A204.1 (cell line): ENCODE data around the gene SRRM3.
"Not testable (repeated sequence)": the region's sequence is repeated elsewhere in the genome, so short reads cannot be mapped to it uniquely, and the experiment has no call there.

Experiments
- FAIRE-seq: peaks from 2 replicates; lab custom pipeline; 2012; peaks lifted over from hg19 to GRCh38; lab: Jason Lieb, UNC

Gene SRRM3

GRCh38 chr7:76315364-76315763 is 113.7 kb downstream of the SRRM3 start:
- no peak for FAIRE-seq

DNA sequence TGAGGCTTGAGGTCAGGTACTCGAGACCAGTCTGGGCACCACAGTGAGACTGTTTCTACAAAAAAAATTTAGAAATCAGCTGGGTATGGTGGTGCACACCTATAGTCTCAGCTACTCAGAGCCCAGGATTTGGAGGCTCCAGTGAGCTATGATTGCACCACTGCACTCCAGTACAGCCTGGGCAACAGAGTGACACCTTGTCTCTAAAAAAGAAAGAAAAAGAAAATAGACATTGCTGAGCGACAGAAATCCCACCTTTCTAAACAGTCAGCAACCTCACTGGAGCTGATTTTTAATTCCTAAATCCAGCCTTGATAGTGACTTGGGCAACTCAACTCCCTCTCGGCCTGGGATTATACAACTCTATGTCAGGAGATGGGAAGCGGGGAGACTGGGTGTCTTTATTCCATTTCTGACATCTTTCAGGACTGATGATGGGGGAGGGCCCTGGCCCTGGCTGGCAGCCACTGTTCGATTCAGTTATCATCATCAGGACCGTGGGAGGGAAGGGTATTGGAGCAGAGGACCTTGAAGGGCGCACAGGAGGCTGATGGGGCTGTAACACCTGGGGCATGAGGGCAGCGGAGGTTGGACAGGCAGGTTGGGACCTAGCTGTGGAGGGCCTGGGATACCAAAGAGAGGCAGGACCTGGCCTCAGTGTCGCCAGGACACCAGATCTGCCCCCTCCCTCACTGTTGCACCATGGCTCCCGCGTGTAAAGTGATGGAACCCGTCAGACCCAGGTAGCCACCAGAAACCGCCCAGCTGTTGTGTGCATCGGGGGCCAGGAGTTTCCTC is 115.5 kb downstream of the SRRM3 start:
- FAIRE-seq, result no peak

DNA sequence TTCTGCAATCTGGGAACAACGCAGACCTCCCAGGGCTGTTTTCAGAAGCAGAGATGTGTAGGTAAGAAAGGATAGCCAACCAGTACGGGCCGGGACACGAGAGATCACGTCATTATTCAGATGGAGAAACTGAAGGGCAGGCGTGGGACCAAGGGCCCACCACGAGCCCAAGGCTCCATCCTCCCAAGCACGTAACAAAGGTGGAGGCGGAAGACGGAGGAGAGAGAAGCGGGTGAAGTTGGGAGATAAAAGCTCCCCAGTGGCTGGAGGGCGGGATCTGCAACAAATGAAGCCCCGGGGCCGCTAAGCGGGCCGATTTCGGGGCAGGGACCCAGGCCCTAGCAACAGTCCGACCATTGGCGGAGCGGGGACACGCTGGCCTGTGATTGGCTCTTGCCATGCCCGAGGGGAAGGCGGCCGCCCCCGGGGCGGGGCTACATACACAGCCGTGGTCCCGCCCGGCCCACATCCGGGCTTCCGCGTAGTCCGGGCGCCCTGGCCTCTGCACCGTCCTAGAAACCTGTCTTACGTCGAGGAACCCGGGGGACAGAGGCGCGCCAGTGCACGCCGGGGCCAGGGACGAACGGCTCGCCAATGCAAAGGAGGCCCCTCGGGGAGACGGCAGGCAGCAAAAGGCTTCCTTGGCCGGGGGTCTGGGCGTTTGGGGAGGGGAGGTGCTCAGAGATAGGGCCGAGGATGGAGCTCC is 116.2 kb downstream of the SRRM3 start:
- peak; percentile 73 for FAIRE-seq

- FAIRE-seq, result no peak
Observed at GRCh38 chr7:76318488-76319353, 117.0 kb downstream of the SRRM3 start.

DNA sequence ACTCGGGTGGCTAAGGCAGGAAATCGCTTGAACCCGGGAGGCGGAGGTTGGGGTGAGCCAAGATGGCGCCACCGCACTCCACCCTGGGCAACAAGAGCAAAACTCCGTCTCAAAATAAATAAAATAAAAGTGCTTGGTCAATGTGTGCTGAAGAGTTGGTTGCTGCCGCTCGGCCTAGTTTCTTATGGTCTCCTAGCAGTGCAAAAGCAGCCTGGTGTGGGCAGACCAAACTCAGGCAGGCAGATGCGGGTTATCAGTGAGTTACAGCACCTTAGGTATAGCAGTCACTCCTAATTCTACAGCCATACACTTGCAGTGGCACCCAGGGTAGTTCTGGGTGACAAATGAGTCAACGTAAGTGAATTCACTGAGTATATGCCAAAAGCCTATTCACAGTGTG is 123.4 kb downstream of the SRRM3 start:
- FAIRE-seq, result no peak

DNA sequence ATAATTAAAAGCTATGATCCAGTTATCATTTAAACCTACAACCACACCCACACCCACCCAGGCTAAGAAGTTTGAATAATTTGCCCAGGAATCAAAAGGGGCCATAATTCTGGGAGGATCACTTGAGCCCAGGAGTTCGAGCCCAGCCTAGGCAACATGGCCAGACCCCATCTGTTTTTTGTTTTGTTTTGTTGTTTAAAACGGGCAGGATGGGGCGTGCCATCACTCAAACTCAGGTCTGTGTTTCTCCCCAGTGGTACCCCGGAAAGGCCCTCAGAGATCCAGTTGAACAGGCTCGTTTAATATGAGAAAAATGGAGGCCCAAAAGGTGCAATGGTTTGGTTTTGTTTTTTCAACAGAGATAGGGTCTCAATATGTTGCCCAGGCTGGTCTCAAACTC is 124.1 kb downstream of the SRRM3 start:
- FAIRE-seq, result no peak

DNA sequence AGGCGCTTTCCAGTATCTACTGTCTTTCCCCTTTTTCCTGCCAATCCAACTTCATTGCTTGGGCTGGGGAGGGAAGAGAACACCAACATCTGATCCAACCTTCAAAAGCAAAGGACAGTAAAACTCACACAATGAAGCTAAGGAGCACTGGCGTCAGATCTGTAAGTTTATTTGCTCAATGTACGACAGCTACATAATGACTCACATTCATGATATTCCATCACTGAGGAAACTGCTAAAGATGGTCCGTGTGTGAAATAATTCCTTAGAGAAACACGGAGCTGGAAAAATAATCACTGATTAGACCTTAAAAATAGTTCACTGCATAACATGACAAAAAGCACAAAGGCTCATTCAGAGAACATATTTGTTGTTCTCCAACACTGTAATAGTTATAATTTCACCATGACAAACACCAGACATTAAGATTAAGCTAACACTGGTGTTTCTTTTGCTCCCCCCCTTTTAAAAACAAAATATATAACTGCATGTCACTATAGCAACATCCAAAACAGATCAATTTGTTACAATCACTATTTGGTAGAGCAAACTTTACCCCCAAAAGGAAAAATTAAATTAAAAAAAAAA is 125.0 kb downstream of the SRRM3 start:
- FAIRE-seq, result no peak

- FAIRE-seq, result no peak
Observed at GRCh38 chr7:76327610-76328009, 125.9 kb downstream of the SRRM3 start.

GRCh38 chr7:76328389-76328788 is 126.7 kb downstream of the SRRM3 start:
- no peak for FAIRE-seq

- FAIRE-seq, result no peak
Observed at GRCh38 chr7:76329479-76329878, 127.8 kb downstream of the SRRM3 start.

GRCh38 chr7:76330261-76330660 is 128.6 kb downstream of the SRRM3 start:
- FAIRE-seq, result no peak

DNA sequence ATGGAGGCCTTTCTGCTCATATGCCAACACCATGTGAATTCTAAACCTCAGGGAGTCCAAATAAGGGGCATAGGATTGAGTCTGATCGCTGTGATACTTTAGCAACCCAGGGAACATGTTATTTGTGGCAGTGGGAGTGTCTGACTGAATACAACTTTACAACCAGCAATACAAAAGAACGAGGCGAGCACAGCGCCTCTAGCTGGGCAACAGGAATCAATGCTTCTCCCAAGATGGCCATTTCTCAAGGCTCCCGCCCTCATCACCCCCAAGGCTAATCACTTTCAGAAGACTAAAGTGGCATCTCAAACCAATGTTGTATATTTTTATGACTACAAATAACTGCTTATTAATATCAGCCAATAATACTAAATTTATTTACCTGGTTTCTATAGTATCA is 129.0 kb downstream of the SRRM3 start:
- FAIRE-seq, result no peak

DNA sequence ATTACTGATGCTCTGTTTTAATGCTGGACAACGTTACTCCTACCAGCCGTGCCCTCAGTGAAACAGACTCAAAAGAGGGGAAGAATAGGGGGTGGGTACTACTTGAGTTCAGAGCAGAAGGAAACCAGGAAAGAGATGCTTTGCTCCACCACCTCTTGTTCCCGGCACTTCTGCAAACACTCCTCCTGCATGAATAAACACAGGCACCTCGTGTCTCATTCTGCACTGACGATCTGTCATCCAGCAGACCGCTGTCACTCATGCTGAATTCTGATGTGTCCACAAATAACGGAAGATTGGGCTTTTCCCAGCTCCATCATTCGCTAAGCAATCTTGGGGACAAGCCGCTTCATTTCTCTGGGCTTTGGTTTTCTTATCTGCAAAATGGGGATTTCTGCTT is 130.4 kb downstream of the SRRM3 start:
- no peak for FAIRE-seq

DNA sequence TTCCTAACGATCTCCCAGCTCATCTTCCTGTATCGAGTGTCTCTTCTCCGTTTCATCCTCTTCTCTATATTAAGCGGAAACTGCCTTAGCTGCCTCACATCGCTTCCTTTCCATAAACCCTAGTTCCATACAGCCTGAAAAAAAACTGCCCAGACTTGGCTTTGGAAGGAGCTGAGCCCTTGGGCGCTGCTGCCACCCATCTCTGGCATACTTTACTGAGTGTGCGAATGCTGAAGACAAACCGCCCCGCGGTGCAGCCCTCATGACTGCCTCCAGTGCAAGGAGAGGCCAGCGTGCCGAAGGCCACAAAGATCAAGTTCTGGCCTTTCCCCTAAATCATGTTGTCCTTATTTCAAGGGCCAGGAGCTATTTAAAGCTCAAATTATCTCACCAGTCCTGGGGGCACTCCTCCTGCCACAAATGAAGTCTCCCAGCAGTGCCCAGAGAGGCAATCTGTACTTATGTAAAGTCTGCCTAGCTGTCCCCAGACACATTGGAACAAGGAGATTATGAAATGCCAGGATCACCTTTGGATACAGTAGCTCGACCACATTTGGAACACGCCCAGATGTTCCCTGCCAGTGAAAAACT is 131.9 kb downstream of the SRRM3 start:
- no peak for FAIRE-seq

DNA sequence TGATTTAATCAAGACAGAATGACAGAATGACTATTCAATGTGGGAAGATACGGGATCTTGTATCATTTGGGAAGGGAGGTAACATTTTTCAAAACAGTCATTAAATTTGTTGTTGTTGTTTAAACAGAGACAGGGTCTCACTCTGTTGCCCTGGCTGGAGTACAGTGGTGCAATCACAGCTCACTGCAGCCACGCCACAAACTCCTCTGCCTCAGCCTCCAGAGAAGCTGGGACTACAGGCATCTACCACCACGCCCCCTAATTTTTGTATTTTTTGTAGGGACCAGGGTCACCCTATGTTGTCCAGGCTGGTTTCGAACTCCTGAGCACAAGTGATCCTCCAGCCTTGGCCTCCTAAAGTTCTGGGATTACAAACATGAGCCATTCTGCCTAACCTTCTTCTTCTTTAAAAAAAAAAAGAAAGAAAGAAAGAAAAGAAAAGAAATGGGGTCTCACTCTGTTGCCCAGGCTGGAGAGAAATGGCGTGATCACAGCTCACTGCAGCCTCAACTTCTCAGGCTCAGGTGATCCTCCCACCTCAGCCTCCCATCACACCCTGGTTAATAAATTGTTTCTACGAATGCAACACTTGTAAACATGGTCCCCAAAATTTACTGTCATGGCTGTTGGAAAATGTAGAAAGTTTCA is 132.7 kb downstream of the SRRM3 start:
- no peak for FAIRE-seq

DNA sequence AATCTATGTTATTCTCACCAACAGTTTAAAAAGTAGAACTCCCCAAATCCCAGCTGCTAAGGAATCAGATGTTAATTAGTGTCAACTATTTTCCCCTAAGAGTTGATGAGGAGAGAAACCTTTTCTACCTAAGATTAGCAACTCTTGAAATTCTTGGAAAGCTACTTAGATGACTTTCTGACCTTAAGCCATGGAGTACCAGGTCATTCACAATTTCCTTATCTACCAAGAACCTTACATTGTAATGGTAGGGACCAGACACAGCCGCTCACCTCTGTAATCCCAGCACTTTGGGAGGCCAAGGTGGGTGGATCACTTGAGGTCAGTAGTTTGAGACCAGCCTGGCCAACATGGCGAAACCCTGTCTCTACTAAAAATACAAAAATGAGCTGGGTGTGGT is 133.7 kb downstream of the SRRM3 start:
- FAIRE-seq, result not testable (repeated sequence)

GRCh38 chr7:76336094-76336493 is 134.4 kb downstream of the SRRM3 start:
- FAIRE-seq, result no peak
